GM23248 (cell line): ENCODE measurements around the gene MAP3K20.

Source experiments
- EZH2 ChIP-seq: fragments of 200-600 bp; sonication (generic); IDR thresholded peaks from 2 replicates; pipeline ENCODE4 v1.6.1; 2018; ENCODE audit warnings: antibody characterized with exemption, mild to moderate bottlenecking; ENCODE audit not compliant: insufficient read depth, poor library complexity, severe bottlenecking
- EZH2phosphoT487 ChIP-seq: fragments of 200-600 bp; sonication (generic); IDR thresholded peaks from 2 replicates; pipeline ENCODE4 v1.6.1; 2018; ENCODE audit warnings: antibody characterized with exemption, moderate library complexity, mild to moderate bottlenecking, low read depth; ENCODE audit not compliant: insufficient read depth

DNA sequence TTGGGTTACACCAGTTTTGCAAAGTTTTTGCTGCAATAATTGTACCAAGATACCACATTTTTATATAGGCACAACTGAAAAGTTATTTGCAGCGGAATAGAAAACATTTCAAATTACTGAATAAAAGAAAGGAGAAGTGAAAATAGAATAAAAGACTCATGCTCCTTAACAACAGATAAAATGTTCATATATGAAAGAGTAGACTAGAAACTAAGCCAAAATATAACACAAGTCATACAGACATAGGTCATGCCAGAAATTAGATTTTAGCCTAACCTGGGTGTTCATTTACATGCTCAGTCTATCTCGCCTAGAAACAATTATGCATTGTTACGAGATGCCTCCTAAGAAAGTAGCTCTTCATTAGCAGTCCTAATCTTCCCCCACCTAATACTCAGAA, 16.4 kb upstream of the MAP3K20 start:
- no peak for TF ChIP-seq EZH2phosphoT487
- TF ChIP-seq EZH2, result no peak
